ENCODE measurements around the gene CDH13.

Gene CDH13

GRCh38 chr16:83743720-83744119 is 1117.0 kb downstream of the CDH13 start:
- DNase-seq: no peak

- no peak for DNase-seq
Measured at GRCh38 chr16:83744441-83744981, 1117.7 kb downstream of the CDH13 start.

- no peak for DNase-seq
Measured at GRCh38 chr16:83746611-83747010, 1119.8 kb downstream of the CDH13 start.

GRCh38 chr16:83747936-83748335 is 1121.2 kb downstream of the CDH13 start:
- DNase-seq: no peak

- DNase-seq: no peak
Measured at GRCh38 chr16:83755391-83755790, 1128.6 kb downstream of the CDH13 start.

- no peak for DNase-seq
Measured at GRCh38 chr16:83762141-83762991, 1135.6 kb downstream of the CDH13 start.

- DNase-seq: no peak
Measured at GRCh38 chr16:83762992-83763358, 1136.2 kb downstream of the CDH13 start.

GRCh38 chr16:83768986-83769385 is 1142.2 kb downstream of the CDH13 start:
- no peak for DNase-seq

GRCh38 chr16:83769397-83770008 is 1142.7 kb downstream of the CDH13 start:
- DNase-seq: no peak

GRCh38 chr16:83771306-83771942 is 1144.7 kb downstream of the CDH13 start:
- DNase-seq: no peak

- DNase-seq: no peak
Measured at GRCh38 chr16:83772806-83773205, 1146.0 kb downstream of the CDH13 start.

GRCh38 chr16:83774066-83774465 is 1147.3 kb downstream of the CDH13 start:
- no peak for DNase-seq

- no peak for DNase-seq
Measured at GRCh38 chr16:83776944-83777343, 1150.2 kb downstream of the CDH13 start.

- DNase-seq: no peak
Measured at GRCh38 chr16:83779886-83780285, 1153.1 kb downstream of the CDH13 start.

- no peak for DNase-seq
Measured at GRCh38 chr16:83785455-83785854, 1158.7 kb downstream of the CDH13 start.

- DNase-seq: no peak
Measured at GRCh38 chr16:83789642-83790401, 1163.1 kb downstream of the CDH13 start.

GRCh38 chr16:83791916-83792315 is 1165.1 kb downstream of the CDH13 start:
- DNase-seq: no peak

- no peak for DNase-seq
Measured at GRCh38 chr16:83792391-83792790, 1165.6 kb downstream of the CDH13 start.

GRCh38 chr16:83793179-83793578 is 1166.4 kb downstream of the CDH13 start:
- DNase-seq: no peak

- DNase-seq: no peak
Measured at GRCh38 chr16:83794860-83795554, 1168.2 kb downstream of the CDH13 start.

GRCh38 chr16:83797013-83797412 is 1170.2 kb downstream of the CDH13 start:
- no peak for DNase-seq

- no peak for DNase-seq
Measured at GRCh38 chr16:83799336-83799735, 1172.6 kb downstream of the CDH13 start.

All from cerebellar nuclear complex (tissue), 1 donor.